B cell (primary cell): Measurements from ENCODE around the gene CGNL1. TPM values are rescaled to one million over a fixed set of nuclear protein-coding genes. Genes with fewer than 3 reads are reported as not detected.

Experiments used
- ATAC-seq: fragments of 200-7000 bp; cut with Tn5 transposase; one replicate; pipeline ENCODE4 v1.10.0; 2021; ENCODE audit warnings: low read depth, mild to moderate bottlenecking, moderate number of reproducible peaks, moderate library complexity
- CTCF ChIA-PET: fragments of 350-600 bp; sonication (Branson Sonifier 250); formaldehyde crosslinking; loops from one replicate; lab custom pipeline; 2021; ENCODE audit warnings: antibody characterized with exemption, inconsistent platforms; lab: Charles Lee
- POLR2A ChIA-PET: fragments of 350-600 bp; sonication (Branson Sonifier 250); formaldehyde crosslinking; loops from one replicate; lab custom pipeline; 2021; ENCODE audit warnings: antibody characterized with exemption; lab: Charles Lee
- DNase-seq: peaks from one replicate; pipeline ENCODE4 v3.0.0; 2013
- H2AFZ ChIP-seq: 2 replicates; pipeline ENCODE4 v1.6.1; 2012; ENCODE audit warnings: mild to moderate bottlenecking, low read depth, low read length; ENCODE audit not compliant: insufficient read depth, poor library complexity, severe bottlenecking
- H3K27ac ChIP-seq, 2 donors: 1 replicate in 1 of 2; 2 replicates in 1 of 2; pipeline ENCODE4 v1.5.1; 2012 to 2013; ENCODE audit warnings: low read length in 2 of 2, mild to moderate bottlenecking in 2 of 2, moderate library complexity in 1 of 2
- H3K27me3 ChIP-seq, 4 experiments: fragments of 200-600 bp in 1 of 4; sonication (generic) in 1 of 4; replicated peaks in 1 of 4; 1 replicate in 2 of 4; 2 replicates in 2 of 4; pipeline versions ENCODE4 v1.6.1 to v1.7.0; 2013 to 2016; ENCODE audit warnings: low read length in 3 of 4, mild to moderate bottlenecking in 2 of 4, mixed read lengths in 1 of 4, moderate library complexity in 1 of 4; ENCODE audit not compliant: insufficient read depth in 4 of 4, control insufficient read depth in 3 of 4; ENCODE audit errors: control extremely low read depth in 1 of 4
- H3K36me3 ChIP-seq, 2 experiments: replicated peaks in 1 of 2; 1 replicate in 1 of 2; 2 replicates in 1 of 2; pipeline versions ENCODE4 v1.6.1 to v1.7.1; 2013; ENCODE audit warnings: low read length in 1 of 2; ENCODE audit not compliant: insufficient read depth in 2 of 2, control insufficient read depth in 1 of 2; ENCODE audit errors: control extremely low read depth in 1 of 2, extremely low read depth in 1 of 2
- H3K4me1 ChIP-seq, 2 donors: fragments of 200-600 bp in 1 of 2; sonication (generic) in 1 of 2; 1 replicate in 1 of 2; 2 replicates in 1 of 2; pipeline versions ENCODE4 v1.5.1 to v1.6.1; 2013 to 2017; ENCODE audit warnings: low read length in 2 of 2; ENCODE audit not compliant: control insufficient read depth in 2 of 2, insufficient read depth in 2 of 2
- H3K4me2 ChIP-seq: replicated peaks from 2 replicates; pipeline ENCODE3; 2012; ENCODE audit warnings: mild to moderate bottlenecking, low read depth, low read length; ENCODE audit not compliant: poor library complexity, severe bottlenecking
- H3K4me3 ChIP-seq, 5 experiments: fragments of 200-600 bp in 1 of 5; sonication (generic) in 1 of 5; 1 replicate in 3 of 5; 2 replicates in 2 of 5; pipeline versions ENCODE4 v1.5.1 to v1.7.0; 2011 to 2016; ENCODE audit warnings: low read length in 4 of 5, mild to moderate bottlenecking in 4 of 5, low read depth in 2 of 5, control low read depth in 1 of 5, moderate library complexity in 1 of 5; ENCODE audit not compliant: insufficient read depth in 1 of 5; ENCODE audit errors: control extremely low read depth in 1 of 5, extremely low read depth in 1 of 5
- H3K79me2 ChIP-seq: fragments of 200-600 bp; sonication (generic); one replicate; pipeline ENCODE4 v1.6.0; 2016; ENCODE audit warnings: low read length; ENCODE audit not compliant: control insufficient read depth, insufficient read depth
- H3K9ac ChIP-seq: fragments of 200-600 bp; sonication (generic); 2 replicates; pipeline ENCODE4 v1.6.1; 2017; ENCODE audit warnings: mild to moderate bottlenecking, low read length, moderate library complexity
- H3K9me3 ChIP-seq, 3 donors: one replicate each; pipeline versions ENCODE4 v1.6.1 to v1.7.1; 2013; ENCODE audit warnings: low read length in 2 of 3; ENCODE audit not compliant: control insufficient read depth in 2 of 3, insufficient read depth in 1 of 3; ENCODE audit errors: control extremely low read depth in 1 of 3
- H4K20me1 ChIP-seq: 2 replicates; pipeline ENCODE4 v1.6.0; 2012; ENCODE audit warnings: mild to moderate bottlenecking, low read length; ENCODE audit not compliant: insufficient read depth, control insufficient read depth, poor library complexity, severe bottlenecking
- H3K27ac Mint-ChIP-seq: one replicate; pipeline ENCODE4 v1.8.0; 2021; ENCODE audit warnings: mixed read lengths
- H3K27me3 Mint-ChIP-seq: one replicate; pipeline ENCODE4 v1.8.0; 2021; ENCODE audit warnings: mixed read lengths
- H3K4me1 Mint-ChIP-seq: one replicate; pipeline ENCODE4 v1.8.0; 2021; ENCODE audit warnings: mixed read lengths
- H3K4me3 Mint-ChIP-seq: one replicate; pipeline ENCODE4 v1.8.0; 2021; ENCODE audit warnings: mixed read lengths
- H3K9me3 Mint-ChIP-seq: one replicate; pipeline ENCODE4 v1.8.0; 2022; ENCODE audit warnings: mixed read lengths; ENCODE audit not compliant: insufficient read depth
- CTCF ChIP-seq: fragments of 200-600 bp; IDR thresholded peaks from one replicate; pipeline ENCODE4 v1.8.0; 2022; ENCODE audit warnings: antibody characterized with exemption, mild to moderate bottlenecking
- EZH2 ChIP-seq: IDR thresholded peaks from 2 replicates; pipeline ENCODE4 v1.6.1; 2012; ENCODE audit warnings: borderline replicate concordance, low read depth, mild to moderate bottlenecking, moderate library complexity, low read length; ENCODE audit not compliant: insufficient read depth, poor library complexity, severe bottlenecking
- WGBS: methylation state at CpG from one replicate; pipeline ENCODE4 v1.1.5; 2013; ENCODE audit warnings: missing lambda C conversion rate; ENCODE audit not compliant: insufficient coverage; 5-methylcytosine and 5-hydroxymethylcytosine counted together
- intact Hi-C: fragments of 100-400 bp; cut with micrococcal nuclease; formaldehyde crosslinking; loops from one replicate; pipeline ENCODE4 v1.10.0; 2022
- polyA plus RNA-seq: library from polyadenylated mRNA; depleted of rRNA; stranded (reverse); fragments of >200 nt; gene quantifications from 2 replicates; pipeline ENCODE4 v1.2.3, GENCODE V29; 2012
- total RNA-seq, 2 donors: library from RNA; stranded (reverse); fragments of 120-200 nt in 1 of 2; gene quantifications; 1 replicate in 1 of 2; 2 replicates in 1 of 2; pipeline versions ENCODE4 v1.2.3 to v1.2.4, GENCODE V29; 2013 to 2022

Gene CGNL1
- total and polyA plus RNA-seq, 2 donors (not counting 1 experiment from before 2014, with no cell fraction given) = 0.03 to 0.12 TPM

GRCh38 chr15:57477736-57478522 lies 101.6 kb downstream of the CGNL1 start:
- intact Hi-C loops = no loop called here
- H2AFZ ChIP-seq = no peak overlapping the region
- H3K27ac Mint-ChIP-seq = no peak overlapping the region

More at GRCh38 chr15:57477736-57478522, 101.6 kb downstream of the CGNL1 start:
- Histone ChIP-seq H3K9ac (no peak overlapping the region), H3K4me2 (no peak overlapping the region), H3K4me1 (no peaks in the 10 kb centered on the region), H4K20me1 (no peaks in the 10 kb centered on the region), H3K9me3 (no peaks in the 10 kb centered on the region), H3K36me3 (no peaks in the 10 kb centered on the region), H3K27me3 (no peaks in the 10 kb centered on the region), H3K79me2 (no peaks in the 10 kb centered on the region), H3K27ac (no peak overlapping the region), H3K4me3 (no peak overlapping the region)
- H3K27me3 Mint-ChIP-seq = peaks cover 14% of the 10 kb centered on the region
- ChIA-PET POLR2A (no interaction called here), CTCF (interaction anchor here (1.1 kb wide), 1 partner anchor 335 kb away, joined by 3 read pairs; no protein-coding TSS in a partner anchor)
- ATAC-seq (no peak), DNase-seq (no peak)
- H3K9me3 Mint-ChIP-seq = no peaks in the 10 kb centered on the region
- TF ChIP-seq EZH2 = no peak
- no peak for TF ChIP-seq CTCF
- WGBS = 81% methylated on average over 8 of the region's 9 CpGs
- no peaks in the 10 kb centered on the region for H3K4me1 Mint-ChIP-seq
- H3K4me3 Mint-ChIP-seq = no peak overlapping the region
